GM12864 (cell line): ENCODE measurements around the gene PPP1R9B.
A peak's percentile ranks its signal among the peaks of the same experiment; 100 is the strongest.

Experiments used
- DNase-seq: peaks from one replicate; pipeline ENCODE4 v3.0.0-alpha.2; 2011; ENCODE audit warnings: low read depth
- H3K4me3 ChIP-seq: 2 replicates; pipeline ENCODE4 v1.5.1; 2011; ENCODE audit warnings: mild to moderate bottlenecking, low read depth, low read length, control low read depth
- TF ChIP-seq, protein P1 (sequence below): IDR thresholded peaks from 2 replicates; pipeline ENCODE4 v1.5.1; 2011; ENCODE audit warnings: low read depth, mild to moderate bottlenecking, moderate library complexity, low read length, control low read depth, inconsistent platforms; ENCODE audit errors: missing control alignments

The PPP1R9B gene

DNA sequence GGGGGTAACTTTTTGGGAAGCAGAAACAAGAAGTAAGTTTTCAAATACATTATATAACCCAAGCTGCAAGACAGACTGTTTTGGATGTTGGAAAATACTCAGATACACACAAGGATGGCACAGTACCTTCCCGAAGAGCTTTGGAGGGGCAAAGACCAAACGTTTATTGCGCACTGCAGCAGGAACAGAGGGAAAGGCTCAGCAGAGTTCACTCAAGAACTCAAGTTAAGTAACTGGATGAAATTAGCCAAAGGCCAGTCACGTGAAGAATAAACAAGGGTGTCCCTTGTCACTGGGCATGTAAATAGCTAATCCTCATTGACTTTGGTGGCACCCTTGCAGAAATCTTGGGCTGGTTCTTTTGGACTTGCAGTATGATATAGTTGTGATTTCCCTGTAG lies 52.6 kb downstream of the PPP1R9B start:
- TF ChIP-seq, protein P1, sequence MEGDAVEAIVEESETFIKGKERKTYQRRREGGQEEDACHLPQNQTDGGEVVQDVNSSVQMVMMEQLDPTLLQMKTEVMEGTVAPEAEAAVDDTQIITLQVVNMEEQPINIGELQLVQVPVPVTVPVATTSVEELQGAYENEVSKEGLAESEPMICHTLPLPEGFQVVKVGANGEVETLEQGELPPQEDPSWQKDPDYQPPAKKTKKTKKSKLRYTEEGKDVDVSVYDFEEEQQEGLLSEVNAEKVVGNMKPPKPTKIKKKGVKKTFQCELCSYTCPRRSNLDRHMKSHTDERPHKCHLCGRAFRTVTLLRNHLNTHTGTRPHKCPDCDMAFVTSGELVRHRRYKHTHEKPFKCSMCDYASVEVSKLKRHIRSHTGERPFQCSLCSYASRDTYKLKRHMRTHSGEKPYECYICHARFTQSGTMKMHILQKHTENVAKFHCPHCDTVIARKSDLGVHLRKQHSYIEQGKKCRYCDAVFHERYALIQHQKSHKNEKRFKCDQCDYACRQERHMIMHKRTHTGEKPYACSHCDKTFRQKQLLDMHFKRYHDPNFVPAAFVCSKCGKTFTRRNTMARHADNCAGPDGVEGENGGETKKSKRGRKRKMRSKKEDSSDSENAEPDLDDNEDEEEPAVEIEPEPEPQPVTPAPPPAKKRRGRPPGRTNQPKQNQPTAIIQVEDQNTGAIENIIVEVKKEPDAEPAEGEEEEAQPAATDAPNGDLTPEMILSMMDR = no peak
- DNase-seq = no peak
- no peak overlapping the region for H3K4me3 ChIP-seq

DNA sequence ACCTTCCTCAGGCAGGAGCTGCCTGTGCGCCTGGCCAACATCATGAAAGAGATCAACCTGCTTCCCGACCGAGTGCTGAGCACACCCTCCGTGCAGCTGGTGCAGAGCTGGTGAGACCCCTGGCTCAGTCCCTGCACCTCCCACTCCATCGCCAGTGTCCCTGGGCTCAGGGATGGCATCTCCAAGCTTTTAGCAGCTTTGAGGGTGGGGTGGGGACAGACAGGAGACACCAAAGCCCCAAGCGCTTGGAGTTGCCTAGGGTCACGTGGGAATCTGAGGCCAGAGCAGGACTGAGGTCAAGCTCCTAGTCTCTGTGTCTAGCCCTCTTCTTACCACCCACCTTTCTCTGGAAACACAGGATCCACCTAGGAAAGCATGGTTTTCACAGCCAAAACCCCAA lies 53.0 kb downstream of the PPP1R9B start:
- TF ChIP-seq, protein P1 = no peak
- no peak for DNase-seq
- H3K4me3 ChIP-seq = no peak overlapping the region

DNA sequence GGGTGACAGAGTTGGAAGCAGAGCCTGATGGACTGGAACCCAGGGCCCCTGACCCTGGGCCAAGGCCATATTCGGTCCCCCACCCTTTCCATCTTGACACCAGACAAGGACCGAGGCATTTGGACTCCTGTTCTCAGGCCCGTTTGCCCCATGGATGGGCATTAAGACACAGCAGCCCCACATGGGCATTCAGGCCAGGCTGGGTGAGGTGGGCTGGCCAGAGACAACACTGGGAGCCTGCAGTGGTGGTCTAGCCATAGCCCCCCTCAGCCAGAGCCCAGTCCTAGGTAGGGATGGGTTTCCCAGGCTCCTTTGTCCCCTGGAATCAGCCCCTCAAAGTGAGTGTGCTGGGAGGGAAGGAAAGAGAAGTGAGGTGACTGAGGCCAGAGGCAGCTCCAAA lies 53.7 kb downstream of the PPP1R9B start:
- H3K4me3 ChIP-seq = no peak overlapping the region
- TF ChIP-seq, protein P1 = no peak
- no peak for DNase-seq

DNA sequence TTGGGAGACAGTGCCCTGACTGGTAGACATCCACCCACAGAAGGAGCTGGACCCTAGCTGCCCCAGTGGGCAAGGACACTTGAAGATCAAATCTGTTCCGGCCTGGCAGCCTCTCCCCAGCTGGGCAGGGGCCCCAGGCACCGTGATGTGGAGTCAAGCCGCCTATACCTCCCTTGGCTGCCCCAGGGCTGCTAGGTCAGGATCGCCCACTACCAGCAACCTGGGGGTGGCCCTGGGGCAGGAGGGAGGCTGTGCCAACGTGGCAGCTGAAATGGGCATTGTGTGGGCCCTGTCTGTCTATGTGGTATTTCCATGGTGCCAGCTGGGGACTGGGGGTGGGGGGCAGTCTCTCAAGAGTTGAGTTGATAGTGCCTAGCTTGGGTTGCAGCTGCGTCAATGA lies 54.4 kb downstream of the PPP1R9B start:
- DNase-seq = no peak
- TF ChIP-seq, protein P1 = no peak
- peak overlapping the region; percentile 83 for H3K4me3 ChIP-seq

DNA sequence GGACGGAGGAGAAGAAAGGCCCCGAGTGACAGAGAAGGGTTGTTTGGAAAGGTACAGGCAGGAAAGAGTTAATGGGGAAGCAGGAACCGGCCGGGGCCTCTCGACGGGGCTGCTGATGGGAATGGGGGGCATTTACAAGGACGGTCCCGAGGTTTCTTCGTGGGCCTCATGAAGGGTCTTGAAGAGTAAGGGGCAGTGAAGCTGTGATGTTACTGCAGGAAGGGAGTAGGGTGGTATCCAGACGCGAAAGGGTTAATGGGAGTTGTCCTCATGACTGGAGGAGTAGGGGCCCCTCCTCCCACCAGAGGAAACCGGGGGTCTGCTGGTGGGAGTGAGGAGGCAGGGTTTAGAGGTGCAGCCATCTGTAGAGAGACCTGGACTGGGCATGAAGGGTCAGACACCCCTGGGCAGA lies 54.8 kb downstream of the PPP1R9B start:
- DNase-seq = no peak
- TF ChIP-seq, protein P1 = no peak
- H3K4me3 ChIP-seq = peak overlapping the region; percentile 83

DNA sequence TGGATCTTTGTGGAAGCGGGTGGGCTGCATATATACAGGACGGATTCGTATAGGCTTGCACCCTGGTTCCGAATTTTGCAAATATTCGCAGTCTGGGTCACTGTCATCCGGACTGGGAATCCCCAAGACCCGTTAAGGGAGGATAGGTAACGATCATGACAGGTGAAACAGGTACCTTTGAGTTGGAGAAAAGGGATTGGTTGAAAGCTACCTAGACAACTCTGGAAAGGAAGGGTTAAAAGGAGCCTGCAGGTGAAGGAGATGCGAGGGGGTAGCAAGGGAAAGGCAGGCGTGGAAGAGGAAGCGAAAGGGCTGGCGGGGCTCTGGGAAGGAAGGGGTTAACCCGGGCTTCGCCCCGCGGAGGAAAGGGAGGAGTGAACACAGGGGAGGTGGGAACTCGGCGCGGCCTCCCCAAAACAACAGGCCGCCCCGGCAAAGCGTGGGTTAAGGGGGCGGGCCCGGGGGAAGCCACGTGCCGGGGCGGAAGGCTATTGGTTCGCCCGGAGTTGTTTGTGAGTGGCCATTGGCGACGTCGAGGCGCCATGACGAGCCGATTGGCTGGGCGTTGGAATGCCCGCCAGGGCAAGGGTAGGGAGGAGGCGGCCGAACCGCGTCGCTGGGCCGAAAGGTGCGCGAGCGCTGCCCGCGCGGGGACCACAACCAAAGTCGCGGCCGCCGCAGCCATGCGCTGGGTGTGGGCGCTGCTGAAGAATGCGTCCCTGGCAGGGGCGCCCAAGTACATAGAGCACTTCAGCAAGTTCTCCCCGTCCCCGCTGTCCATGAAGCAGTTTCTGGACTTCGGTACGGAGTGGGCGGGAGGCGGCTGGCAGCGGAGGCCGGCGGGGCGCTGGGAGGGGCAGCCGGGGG lies 55.5 kb downstream of the PPP1R9B start, which contains the start of gene PDK2:
Gene PDK2, plus strand, starts transcription at position 599 of the 867 bp plus-strand sequence. Its CDS starts 85 bp downstream, at position 684.
- peak within 1 kb of the TSS; percentile 83 for H3K4me3 ChIP-seq
- TF ChIP-seq, protein P1 = no peak
- peak; percentile 86 for DNase-seq
